ENCODE data around the gene CHD3. TPM values are rescaled to one million over a fixed set of nuclear protein-coding genes. Genes with fewer than 3 reads are reported as not detected.

The CHD3 gene
- total and polyA plus RNA-seq, 2 of the 13 experiments (the other 11 are each of a cell fraction or from before 2014, with no cell fraction given), result 2.7 to 3.7 TPM

DNA sequence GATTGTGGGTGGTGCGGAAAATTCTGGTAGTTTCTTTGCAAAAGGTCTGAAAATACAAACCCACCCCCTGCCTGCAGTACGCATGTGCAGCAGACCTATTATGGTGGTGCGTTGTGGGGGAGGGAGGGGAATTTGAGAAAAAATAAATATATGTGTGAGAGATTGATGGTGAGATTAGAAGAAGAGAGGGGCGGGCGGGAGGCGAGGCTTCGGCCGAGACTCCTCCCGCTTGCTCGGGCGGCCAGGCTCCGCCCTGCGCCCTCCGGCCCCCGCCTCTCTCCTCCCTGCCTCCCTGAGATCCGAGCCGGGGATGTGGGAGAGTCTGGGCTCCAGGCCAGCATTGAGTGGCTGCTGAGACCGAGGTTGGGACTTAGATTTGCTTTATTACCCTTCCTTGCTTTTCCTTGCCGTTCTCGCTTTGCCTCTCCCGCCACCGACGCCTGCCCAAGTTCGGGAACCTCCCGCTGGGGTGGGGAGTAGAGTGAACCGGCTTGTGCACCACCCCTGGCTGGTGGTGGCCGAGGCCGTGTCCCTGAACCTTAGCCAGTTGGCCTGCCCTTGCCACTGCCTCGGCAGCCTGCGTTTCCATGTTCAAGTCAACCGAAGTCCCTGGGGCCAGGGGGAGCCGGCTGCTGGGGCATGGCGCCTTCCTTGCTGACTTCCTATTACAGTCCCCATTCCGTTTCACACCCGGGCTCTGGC, 956 bp upstream of the CHD3 start (continued):
- no peak for TF ChIP-seq GATA4 (IDR thresholded peaks at IDR 0.05; ENCODE audit: borderline replicate concordance, low read depth)
- TF ChIP-seq ETV6 (CRISPR knock-in tag; conservative IDR thresholded peaks at IDR 0.05), result no peak
- TF ChIP-seq ZNF33B (CRISPR knock-in tag; IDR thresholded peaks at IDR 0.05), result no peak
- TF ChIP-seq, protein P1, sequence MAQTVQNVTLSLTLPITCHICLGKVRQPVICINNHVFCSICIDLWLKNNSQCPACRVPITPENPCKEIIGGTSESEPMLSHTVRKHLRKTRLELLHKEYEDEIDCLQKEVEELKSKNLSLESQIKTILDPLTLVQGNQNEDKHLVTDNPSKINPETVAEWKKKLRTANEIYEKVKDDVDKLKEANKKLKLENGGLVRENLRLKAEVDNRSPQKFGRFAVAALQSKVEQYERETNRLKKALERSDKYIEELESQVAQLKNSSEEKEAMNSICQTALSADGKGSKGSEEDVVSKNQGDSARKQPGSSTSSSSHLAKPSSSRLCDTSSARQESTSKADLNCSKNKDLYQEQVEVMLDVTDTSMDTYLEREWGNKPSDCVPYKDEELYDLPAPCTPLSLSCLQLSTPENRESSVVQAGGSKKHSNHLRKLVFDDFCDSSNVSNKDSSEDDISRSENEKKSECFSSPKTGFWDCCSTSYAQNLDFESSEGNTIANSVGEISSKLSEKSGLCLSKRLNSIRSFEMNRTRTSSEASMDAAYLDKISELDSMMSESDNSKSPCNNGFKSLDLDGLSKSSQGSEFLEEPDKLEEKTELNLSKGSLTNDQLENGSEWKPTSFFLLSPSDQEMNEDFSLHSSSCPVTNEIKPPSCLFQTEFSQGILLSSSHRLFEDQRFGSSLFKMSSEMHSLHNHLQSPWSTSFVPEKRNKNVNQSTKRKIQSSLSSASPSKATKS (CRISPR knock-in tag; IDR thresholded peaks at IDR 0.05), result no peak
- TF ChIP-seq ZNF746 (CRISPR knock-in tag; IDR thresholded peaks at IDR 0.05), result 0 out of 2 replicates have a peak, but pooled peaks have one; percentile 34
- TF ChIP-seq THAP11 (CRISPR knock-in tag; IDR thresholded peaks at IDR 0.05), result peak; percentile 56; the same call in 1 of the 2 replicates
- TF ChIP-seq, protein P2, sequence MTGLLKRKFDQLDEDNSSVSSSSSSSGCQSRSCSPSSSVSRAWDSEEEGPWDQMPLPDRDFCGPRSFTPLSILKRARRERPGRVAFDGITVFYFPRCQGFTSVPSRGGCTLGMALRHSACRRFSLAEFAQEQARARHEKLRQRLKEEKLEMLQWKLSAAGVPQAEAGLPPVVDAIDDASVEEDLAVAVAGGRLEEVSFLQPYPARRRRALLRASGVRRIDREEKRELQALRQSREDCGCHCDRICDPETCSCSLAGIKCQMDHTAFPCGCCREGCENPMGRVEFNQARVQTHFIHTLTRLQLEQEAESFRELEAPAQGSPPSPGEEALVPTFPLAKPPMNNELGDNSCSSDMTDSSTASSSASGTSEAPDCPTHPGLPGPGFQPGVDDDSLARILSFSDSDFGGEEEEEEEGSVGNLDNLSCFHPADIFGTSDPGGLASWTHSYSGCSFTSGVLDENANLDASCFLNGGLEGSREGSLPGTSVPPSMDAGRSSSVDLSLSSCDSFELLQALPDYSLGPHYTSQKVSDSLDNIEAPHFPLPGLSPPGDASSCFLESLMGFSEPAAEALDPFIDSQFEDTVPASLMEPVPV (CRISPR knock-in tag; IDR thresholded peaks at IDR 0.05), result no peak
- TF ChIP-seq PRDM15 (CRISPR knock-in tag; IDR thresholded peaks at IDR 0.05), result no peak
- TF ChIP-seq MBNL3 (CRISPR knock-in tag; conservative IDR thresholded peaks at IDR 0.05), result no peak
- TF ChIP-seq SNAPC2 (CRISPR knock-in tag; IDR thresholded peaks at IDR 0.05), result no peak
- TF ChIP-seq ZBTB7B (CRISPR knock-in tag; IDR thresholded peaks at IDR 0.05), result peak; percentile 49; the same call in 1 of the 2 replicates
- no peak for TF ChIP-seq REXO4 (CRISPR knock-in tag; IDR thresholded peaks at IDR 0.05; ENCODE audit: borderline replicate concordance)
- no peak for TF ChIP-seq ZBTB7A (CRISPR knock-in tag; IDR thresholded peaks at IDR 0.05)
- no peak; the same call in 1 of the 2 replicates for TF ChIP-seq RFXAP (CRISPR knock-in tag; IDR thresholded peaks at IDR 0.05; ENCODE audit: borderline replicate concordance)
- peak; percentile 47; the same call in 1 of the 2 replicates for TF ChIP-seq HDAC2 (CRISPR knock-in tag; IDR thresholded peaks at IDR 0.05)
- no peak for TF ChIP-seq ZBTB46 (CRISPR knock-in tag; IDR thresholded peaks at IDR 0.05; ENCODE audit: borderline replicate concordance)
- TF ChIP-seq NAIF1 (CRISPR knock-in tag; IDR thresholded peaks at IDR 0.05; ENCODE audit: borderline replicate concordance), result no peak
- TF ChIP-seq HNRNPUL1 (IDR thresholded peaks at IDR 0.05; ENCODE audit: low read depth, low read length), result no peak
